Measurements from ENCODE around the gene CSTPP1.

Gene CSTPP1

DNA sequence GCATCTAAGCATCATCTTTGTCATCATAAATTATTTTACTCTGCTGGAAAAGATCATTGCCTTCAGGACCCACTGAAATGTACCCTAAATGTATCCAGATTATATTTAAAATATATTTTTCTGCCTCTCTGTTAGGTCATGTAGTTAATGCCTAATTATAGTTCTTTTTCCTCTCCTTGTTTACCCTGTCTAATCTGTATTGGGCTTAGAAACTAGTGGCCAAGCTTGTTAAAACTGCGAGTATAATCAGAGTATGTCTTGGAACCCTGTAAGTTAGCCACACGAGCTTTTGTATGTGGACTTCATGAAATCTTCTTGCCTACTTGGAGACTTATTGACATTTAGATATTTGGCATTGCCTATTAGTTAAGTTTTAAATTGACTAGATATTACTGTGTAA is 184.5 kb downstream of the CSTPP1 start:
- TF ChIP-seq, protein P1, sequence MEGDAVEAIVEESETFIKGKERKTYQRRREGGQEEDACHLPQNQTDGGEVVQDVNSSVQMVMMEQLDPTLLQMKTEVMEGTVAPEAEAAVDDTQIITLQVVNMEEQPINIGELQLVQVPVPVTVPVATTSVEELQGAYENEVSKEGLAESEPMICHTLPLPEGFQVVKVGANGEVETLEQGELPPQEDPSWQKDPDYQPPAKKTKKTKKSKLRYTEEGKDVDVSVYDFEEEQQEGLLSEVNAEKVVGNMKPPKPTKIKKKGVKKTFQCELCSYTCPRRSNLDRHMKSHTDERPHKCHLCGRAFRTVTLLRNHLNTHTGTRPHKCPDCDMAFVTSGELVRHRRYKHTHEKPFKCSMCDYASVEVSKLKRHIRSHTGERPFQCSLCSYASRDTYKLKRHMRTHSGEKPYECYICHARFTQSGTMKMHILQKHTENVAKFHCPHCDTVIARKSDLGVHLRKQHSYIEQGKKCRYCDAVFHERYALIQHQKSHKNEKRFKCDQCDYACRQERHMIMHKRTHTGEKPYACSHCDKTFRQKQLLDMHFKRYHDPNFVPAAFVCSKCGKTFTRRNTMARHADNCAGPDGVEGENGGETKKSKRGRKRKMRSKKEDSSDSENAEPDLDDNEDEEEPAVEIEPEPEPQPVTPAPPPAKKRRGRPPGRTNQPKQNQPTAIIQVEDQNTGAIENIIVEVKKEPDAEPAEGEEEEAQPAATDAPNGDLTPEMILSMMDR (IDR thresholded peaks at IDR 0.05; ENCODE audit: extremely low read depth, missing control alignments) = no peak
- no peak for DNase-seq (ENCODE audit: low spot score)

DNA sequence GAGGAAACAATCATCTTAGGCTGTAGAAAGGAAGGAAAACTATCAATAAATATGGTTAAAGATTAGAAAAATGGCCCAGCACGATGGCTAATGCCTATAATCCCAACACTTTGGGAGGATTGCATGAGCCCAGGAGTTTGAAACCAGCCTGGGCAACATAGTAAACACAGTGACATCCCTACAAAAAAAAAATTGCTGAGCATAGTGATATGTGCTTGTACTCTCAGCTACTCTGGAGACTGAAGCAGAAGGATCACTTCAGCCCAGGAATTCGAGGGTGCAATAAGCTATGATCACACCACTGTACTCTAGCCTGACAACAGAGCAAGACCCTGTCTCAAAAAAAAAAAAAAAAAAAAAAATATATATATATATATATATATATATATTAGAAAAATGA is 185.2 kb downstream of the CSTPP1 start:
- TF ChIP-seq, protein P1 (IDR thresholded peaks at IDR 0.05; ENCODE audit: extremely low read depth, missing control alignments) = no peak
- no peak for DNase-seq (ENCODE audit: low spot score)

DNA sequence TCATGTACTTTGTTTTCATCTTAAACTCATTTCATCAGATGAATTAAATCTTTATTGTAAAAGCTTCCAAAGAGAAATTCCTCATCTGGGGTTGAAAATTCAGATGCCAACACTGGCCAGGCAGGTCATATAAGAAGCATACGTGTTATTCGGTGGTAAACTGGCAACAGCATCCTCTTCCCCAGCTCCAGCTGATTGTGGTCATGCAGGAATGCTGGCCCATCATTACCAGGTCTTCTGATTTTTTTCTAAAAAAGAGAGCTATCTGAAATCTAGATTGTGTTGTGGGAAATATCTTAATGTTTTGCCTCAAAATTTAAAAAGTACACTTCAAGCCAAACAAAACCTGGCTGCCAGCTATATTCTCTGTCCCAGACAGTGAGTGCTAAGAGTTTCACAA is 186.5 kb downstream of the CSTPP1 start:
- DNase-seq (ENCODE audit: low spot score) = no peak
- TF ChIP-seq, protein P1 (IDR thresholded peaks at IDR 0.05; ENCODE audit: extremely low read depth, missing control alignments) = no peak

DNA sequence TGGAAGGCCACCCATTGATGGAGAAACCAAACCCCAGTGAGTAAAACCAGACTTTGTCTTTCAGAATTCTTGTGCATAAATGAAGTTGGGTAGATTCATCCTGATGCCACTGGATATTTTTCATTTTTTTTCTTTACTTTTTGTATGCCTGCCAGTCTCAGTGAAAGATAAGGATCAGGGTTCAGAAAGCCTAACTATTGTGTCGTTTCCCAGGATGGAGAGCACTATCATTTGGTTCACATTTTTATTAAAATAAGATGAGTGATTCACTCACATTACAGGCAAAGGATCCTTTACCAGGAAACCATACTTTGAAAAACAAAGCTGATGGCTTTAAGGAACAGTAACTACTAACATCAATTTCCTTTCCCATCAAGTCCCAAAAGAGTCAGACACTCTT is 188.1 kb downstream of the CSTPP1 start:
- TF ChIP-seq, protein P1 (IDR thresholded peaks at IDR 0.05; ENCODE audit: extremely low read depth, missing control alignments) = no peak
- DNase-seq (ENCODE audit: low spot score) = no peak

DNA sequence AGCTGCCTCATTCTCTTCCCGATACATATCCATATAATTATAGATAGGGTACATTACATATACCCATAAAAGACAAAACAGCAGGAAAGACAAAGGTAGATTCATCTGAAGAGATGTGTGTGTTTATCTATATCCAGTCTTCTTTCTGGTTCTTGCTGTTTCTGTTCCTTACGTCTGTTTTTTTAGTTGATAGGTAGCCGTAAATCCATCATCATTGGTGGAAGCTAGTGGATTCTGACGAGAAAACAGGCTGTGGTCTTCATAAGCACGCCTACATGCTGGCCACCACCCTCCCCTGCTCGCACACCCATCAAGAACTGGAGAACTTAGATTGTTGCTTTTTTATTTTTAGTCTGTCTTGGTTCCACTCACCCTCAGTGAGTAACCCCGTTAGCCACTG is 188.5 kb downstream of the CSTPP1 start:
- TF ChIP-seq, protein P1 (IDR thresholded peaks at IDR 0.05; ENCODE audit: extremely low read depth, missing control alignments) = no peak
- no peak for DNase-seq (ENCODE audit: low spot score)

DNA sequence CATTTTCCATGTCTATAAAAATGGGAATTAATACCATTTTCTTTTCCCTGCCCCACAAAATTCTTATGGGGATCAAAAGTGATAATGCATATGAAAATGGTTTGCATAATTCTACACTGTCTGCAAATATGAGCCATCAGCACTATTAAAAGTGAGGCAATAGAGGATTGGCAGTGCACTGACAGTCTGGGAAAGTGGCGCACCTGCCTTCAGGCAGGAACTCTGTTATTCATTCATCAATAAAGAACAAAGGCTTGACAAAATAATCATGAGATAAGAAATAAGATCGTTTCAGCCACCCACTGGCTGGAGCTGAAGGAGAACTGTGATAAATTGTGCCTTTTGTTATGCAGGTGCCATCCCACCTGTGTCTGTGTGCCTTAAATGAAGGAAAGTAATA is 190.7 kb downstream of the CSTPP1 start:
- no peak for DNase-seq (ENCODE audit: low spot score)
- TF ChIP-seq, protein P1 (IDR thresholded peaks at IDR 0.05; ENCODE audit: extremely low read depth, missing control alignments) = no peak

DNA sequence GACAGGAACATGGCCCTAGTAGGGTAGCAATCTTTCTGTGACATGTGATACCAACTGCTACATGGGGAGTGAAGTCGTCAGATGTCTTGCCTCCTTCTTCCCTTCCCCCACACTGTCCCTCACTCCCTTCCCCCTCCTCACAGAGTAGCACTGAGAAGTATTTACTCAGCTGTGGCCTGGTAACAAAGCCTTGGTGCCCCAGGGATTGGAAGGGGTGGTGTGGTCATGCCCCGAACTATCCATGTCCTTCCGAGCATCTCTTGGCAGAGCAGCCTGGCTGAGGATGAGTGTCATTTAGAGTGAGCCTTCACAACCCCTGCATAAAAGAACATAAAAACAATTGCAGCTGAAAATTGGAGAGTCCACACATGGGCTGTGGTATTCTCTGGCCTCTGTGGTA is 194.0 kb downstream of the CSTPP1 start:
- DNase-seq (ENCODE audit: low spot score) = no peak
- TF ChIP-seq, protein P1 (IDR thresholded peaks at IDR 0.05; ENCODE audit: extremely low read depth, missing control alignments) = no peak
